Measurements from ENCODE around the gene ALK.

The ALK gene

DNA sequence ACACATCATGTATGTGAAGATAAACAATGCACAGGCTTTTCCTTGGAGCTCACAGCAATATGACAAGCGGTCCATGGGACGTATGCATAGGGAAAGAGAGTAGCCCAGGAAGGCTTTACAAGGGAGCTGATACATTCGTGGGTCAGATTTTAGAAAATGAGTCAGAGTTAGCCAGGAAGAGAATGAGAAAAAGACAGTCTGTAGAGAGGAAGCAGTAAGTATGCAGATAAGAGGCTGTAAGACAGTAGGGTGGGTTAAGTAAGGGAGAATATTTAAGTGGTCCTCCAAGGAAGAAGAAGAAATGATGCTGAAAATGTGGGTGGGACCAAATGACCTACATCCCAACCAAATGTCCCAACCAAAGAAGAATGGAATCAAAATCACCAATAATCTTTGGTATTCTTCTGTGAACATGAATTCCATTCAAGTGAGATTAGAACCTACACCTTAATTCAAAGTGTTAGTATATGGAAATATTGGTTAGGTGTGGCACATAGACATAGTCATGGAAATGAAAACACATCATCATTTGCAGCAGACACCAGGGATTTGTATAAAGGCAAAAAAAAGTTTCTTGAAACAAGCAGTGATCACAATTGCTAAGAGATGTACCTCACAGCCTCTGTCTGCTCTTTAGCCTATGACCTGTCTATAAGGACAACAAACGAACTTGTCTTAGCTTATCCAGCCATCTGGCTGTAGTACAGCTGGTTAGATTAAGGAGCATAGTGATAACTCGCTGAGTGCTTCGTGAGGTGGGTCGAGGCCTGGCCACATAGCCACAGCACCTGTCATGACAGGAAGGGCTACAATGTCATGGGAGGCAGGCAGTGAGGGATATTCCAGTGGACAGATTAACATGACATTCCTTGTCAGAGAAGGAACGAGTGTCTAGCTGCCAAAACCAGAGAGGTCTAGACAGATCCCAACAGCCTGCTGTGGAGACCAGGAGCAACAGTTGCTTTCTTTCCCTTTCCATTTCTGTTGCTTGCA, 133.6 kb downstream of the ALK start:
- Histone ChIP-seq H3K4me2 (no peak overlapping the region), H4K20me1 (ENCODE audit: insufficient read depth) (no peaks in the 10 kb centered on the region), H3K9ac (no peak overlapping the region), H3K79me2 (ENCODE audit: insufficient read depth, low read depth) (no peaks in the 10 kb centered on the region), H3K27ac (no peak overlapping the region), H3K36me3 (ENCODE audit: insufficient read depth) (no peaks in the 10 kb centered on the region), H3K4me1 (ENCODE audit: low read depth, poor library complexity, severe bottlenecking) (no peaks in the 10 kb centered on the region), H3K27me3 (ENCODE audit: insufficient read depth, low read depth) (no peaks in the 10 kb centered on the region), H2AFZ (ENCODE audit: low read depth) (no peak overlapping the region), H3K4me3 (IDR thresholded peaks at IDR 0.05; ENCODE audit: insufficient read depth, low read depth, low read length) (no peak overlapping the region)
- TF ChIP-seq, protein P1, sequence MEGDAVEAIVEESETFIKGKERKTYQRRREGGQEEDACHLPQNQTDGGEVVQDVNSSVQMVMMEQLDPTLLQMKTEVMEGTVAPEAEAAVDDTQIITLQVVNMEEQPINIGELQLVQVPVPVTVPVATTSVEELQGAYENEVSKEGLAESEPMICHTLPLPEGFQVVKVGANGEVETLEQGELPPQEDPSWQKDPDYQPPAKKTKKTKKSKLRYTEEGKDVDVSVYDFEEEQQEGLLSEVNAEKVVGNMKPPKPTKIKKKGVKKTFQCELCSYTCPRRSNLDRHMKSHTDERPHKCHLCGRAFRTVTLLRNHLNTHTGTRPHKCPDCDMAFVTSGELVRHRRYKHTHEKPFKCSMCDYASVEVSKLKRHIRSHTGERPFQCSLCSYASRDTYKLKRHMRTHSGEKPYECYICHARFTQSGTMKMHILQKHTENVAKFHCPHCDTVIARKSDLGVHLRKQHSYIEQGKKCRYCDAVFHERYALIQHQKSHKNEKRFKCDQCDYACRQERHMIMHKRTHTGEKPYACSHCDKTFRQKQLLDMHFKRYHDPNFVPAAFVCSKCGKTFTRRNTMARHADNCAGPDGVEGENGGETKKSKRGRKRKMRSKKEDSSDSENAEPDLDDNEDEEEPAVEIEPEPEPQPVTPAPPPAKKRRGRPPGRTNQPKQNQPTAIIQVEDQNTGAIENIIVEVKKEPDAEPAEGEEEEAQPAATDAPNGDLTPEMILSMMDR (conservative IDR thresholded peaks at IDR 0.05; ENCODE audit: low read depth, low read length): no peak

DNA sequence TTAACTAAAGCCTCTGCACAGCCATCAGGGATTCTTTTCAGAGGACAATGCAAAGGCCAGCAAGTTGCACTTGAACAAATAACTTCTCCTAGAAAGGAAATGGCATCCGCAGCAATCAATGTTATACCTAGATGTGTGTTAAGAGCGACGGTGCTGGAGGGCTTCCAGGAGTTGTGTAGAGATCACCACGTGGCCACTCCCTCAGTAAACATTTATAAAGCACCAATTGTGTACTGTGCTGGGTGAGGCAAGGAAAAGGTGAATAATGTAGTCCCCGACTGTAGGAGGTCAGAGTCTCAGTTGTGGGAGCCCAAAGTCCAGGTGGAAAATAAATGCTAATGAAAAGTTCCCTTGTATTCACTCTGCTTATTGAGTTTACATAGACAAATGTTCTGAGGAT, 135.0 kb downstream of the ALK start:
- H4K20me1 ChIP-seq (ENCODE audit: insufficient read depth): no peaks in the 10 kb centered on the region
- H3K27ac ChIP-seq: no peak overlapping the region
- no peaks in the 10 kb centered on the region for H3K27me3 ChIP-seq (ENCODE audit: insufficient read depth, low read depth)
- H3K36me3 ChIP-seq (ENCODE audit: insufficient read depth): no peaks in the 10 kb centered on the region
- no peak overlapping the region for H2AFZ ChIP-seq (ENCODE audit: low read depth)
- no peak overlapping the region for H3K9ac ChIP-seq
- TF ChIP-seq, protein P1 (conservative IDR thresholded peaks at IDR 0.05; ENCODE audit: low read depth, low read length): no peak
- H3K4me2 ChIP-seq: no peak overlapping the region
- H3K4me1 ChIP-seq (ENCODE audit: low read depth, poor library complexity, severe bottlenecking): no peaks in the 10 kb centered on the region
- H3K4me3 ChIP-seq (IDR thresholded peaks at IDR 0.05; ENCODE audit: insufficient read depth, low read depth, low read length): no peak overlapping the region
- H3K79me2 ChIP-seq (ENCODE audit: insufficient read depth, low read depth): no peaks in the 10 kb centered on the region

DNA sequence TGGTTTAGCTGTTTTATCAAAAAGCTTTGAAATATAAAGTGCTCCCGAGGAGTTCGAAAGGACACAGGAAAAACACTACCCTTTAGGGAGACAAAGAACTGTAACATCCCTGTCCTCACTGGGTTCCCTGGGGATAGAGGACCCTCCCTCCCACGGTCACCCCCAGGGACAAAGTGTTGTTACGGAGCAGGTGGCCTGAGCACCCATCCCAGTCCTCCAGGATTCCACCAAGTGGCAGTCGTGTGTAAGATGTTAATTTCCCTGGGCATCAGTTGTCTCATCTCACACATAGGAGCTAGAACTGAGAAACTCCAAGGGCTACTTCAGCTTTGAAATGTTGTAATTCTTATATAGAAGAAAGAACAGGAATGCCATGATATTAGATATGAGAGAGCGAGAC, 137.7 kb downstream of the ALK start:
- Histone ChIP-seq H3K4me2 (no peak overlapping the region), H3K27ac (no peak overlapping the region), H4K20me1 (ENCODE audit: insufficient read depth) (no peaks in the 10 kb centered on the region), H3K4me1 (ENCODE audit: low read depth, poor library complexity, severe bottlenecking) (no peaks in the 10 kb centered on the region), H3K4me3 (IDR thresholded peaks at IDR 0.05; ENCODE audit: insufficient read depth, low read depth, low read length) (no peak overlapping the region), H3K79me2 (ENCODE audit: insufficient read depth, low read depth) (no peaks in the 10 kb centered on the region), H3K36me3 (ENCODE audit: insufficient read depth) (no peaks in the 10 kb centered on the region), H2AFZ (ENCODE audit: low read depth) (no peak overlapping the region), H3K9ac (no peak overlapping the region), H3K27me3 (ENCODE audit: insufficient read depth, low read depth) (no peaks in the 10 kb centered on the region)
- TF ChIP-seq, protein P1 (conservative IDR thresholded peaks at IDR 0.05; ENCODE audit: low read depth, low read length): no peak

DNA sequence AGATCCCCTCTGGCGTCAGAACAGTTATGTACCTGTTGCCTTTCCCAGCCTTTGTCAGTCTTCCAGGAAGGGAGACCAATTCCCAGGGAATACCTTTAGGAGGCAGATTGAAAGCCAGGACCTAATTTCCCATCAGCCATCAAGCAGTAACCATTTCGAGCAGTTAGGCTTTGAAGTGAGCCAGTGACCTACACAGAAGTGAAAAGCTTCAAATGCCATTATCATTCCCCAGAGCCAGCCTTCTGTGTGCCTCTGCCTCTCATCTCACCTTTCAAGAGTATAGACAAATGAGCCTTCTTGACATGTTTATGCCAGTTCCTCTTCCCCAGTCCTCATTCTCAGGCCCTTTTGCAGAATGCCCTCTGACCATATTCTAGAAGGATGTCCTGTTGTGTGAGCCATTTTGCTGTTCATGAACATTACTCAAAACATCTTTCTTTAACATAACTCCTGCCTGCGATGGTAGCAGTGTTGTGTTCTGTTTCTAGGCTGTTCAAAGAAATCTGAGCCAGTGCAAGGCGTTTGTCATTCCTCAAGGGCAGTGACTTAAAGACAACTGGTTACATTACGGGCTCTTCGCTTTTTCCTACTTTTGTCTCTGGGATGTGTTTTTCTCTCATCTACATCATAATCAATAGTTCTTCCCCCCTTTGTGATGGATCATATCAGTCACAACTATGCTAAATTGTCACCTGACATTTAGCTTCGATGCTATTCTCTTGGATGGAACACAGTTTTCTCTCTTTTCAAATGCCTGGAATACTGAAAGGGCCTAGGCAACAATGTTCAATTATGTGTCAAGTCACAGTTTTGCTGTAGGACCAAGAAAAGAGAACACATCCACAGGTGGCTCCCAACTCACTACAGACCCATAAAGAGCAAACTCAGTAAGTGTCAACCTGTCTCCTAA, 138.6 kb downstream of the ALK start:
- TF ChIP-seq, protein P1 (conservative IDR thresholded peaks at IDR 0.05; ENCODE audit: low read depth, low read length): no peak
- H3K36me3 ChIP-seq (ENCODE audit: insufficient read depth): no peaks in the 10 kb centered on the region
- no peak overlapping the region for H3K27ac ChIP-seq
- H2AFZ ChIP-seq (ENCODE audit: low read depth): no peak overlapping the region
- no peak overlapping the region for H3K4me3 ChIP-seq (IDR thresholded peaks at IDR 0.05; ENCODE audit: insufficient read depth, low read depth, low read length)
- no peak overlapping the region for H3K4me2 ChIP-seq
- H4K20me1 ChIP-seq (ENCODE audit: insufficient read depth): no peaks in the 10 kb centered on the region
- H3K79me2 ChIP-seq (ENCODE audit: insufficient read depth, low read depth): no peaks in the 10 kb centered on the region
- H3K4me1 ChIP-seq (ENCODE audit: low read depth, poor library complexity, severe bottlenecking): no peaks in the 10 kb centered on the region
- H3K9ac ChIP-seq: no peak overlapping the region
- H3K27me3 ChIP-seq (ENCODE audit: insufficient read depth, low read depth): no peaks in the 10 kb centered on the region
